Measurements from ENCODE around the gene VIM.

Gene VIM

GRCh38 chr10:17215782-17216122 lies 12.3 kb upstream of the VIM start:
- TF ChIP-seq GATA2 (IDR thresholded peaks at IDR 0.05; ENCODE audit: low read depth, low read length) (no peak), GATA3 (IDR thresholded peaks at IDR 0.05; ENCODE audit: low read depth, low read length) (no peak)

- no peak for TF ChIP-seq GATA3 (IDR thresholded peaks at IDR 0.05; ENCODE audit: low read depth, low read length)
- TF ChIP-seq GATA2 (IDR thresholded peaks at IDR 0.05; ENCODE audit: low read depth, low read length), result no peak
Observed at GRCh38 chr10:17216217-17216900, 11.7 kb upstream of the VIM start.

- TF ChIP-seq GATA2 (IDR thresholded peaks at IDR 0.05; ENCODE audit: low read depth, low read length) (no peak), GATA3 (IDR thresholded peaks at IDR 0.05; ENCODE audit: low read depth, low read length) (no peak)
Observed at GRCh38 chr10:17216901-17217395, 11.1 kb upstream of the VIM start.

GRCh38 chr10:17217631-17218232 lies 10.3 kb upstream of the VIM start:
- TF ChIP-seq GATA2 (IDR thresholded peaks at IDR 0.05; ENCODE audit: low read depth, low read length), result no peak
- no peak for TF ChIP-seq GATA3 (IDR thresholded peaks at IDR 0.05; ENCODE audit: low read depth, low read length)

GRCh38 chr10:17219024-17219423 lies 9.0 kb upstream of the VIM start:
- TF ChIP-seq GATA3 (IDR thresholded peaks at IDR 0.05; ENCODE audit: low read depth, low read length) (no peak), GATA2 (IDR thresholded peaks at IDR 0.05; ENCODE audit: low read depth, low read length) (no peak)

- TF ChIP-seq GATA3 (IDR thresholded peaks at IDR 0.05; ENCODE audit: low read depth, low read length) (no peak), GATA2 (IDR thresholded peaks at IDR 0.05; ENCODE audit: low read depth, low read length) (no peak)
Observed at GRCh38 chr10:17220652-17221100, 7.4 kb upstream of the VIM start.

- TF ChIP-seq GATA3 (IDR thresholded peaks at IDR 0.05; ENCODE audit: low read depth, low read length) (no peak), GATA2 (IDR thresholded peaks at IDR 0.05; ENCODE audit: low read depth, low read length) (no peak)
Observed at GRCh38 chr10:17222329-17222728, 5.7 kb upstream of the VIM start.

- TF ChIP-seq GATA2 (IDR thresholded peaks at IDR 0.05; ENCODE audit: low read depth, low read length) (no peak), GATA3 (IDR thresholded peaks at IDR 0.05; ENCODE audit: low read depth, low read length) (no peak)
Observed at GRCh38 chr10:17225808-17226207, 2.2 kb upstream of the VIM start.

GRCh38 chr10:17226891-17227303 lies 1.1 kb upstream of the VIM start:
- no peak for TF ChIP-seq GATA2 (IDR thresholded peaks at IDR 0.05; ENCODE audit: low read depth, low read length)
- no peak for TF ChIP-seq GATA3 (IDR thresholded peaks at IDR 0.05; ENCODE audit: low read depth, low read length)

- TF ChIP-seq GATA2 (IDR thresholded peaks at IDR 0.05; ENCODE audit: low read depth, low read length), result no peak
- no peak for TF ChIP-seq GATA3 (IDR thresholded peaks at IDR 0.05; ENCODE audit: low read depth, low read length)
Observed at GRCh38 chr10:17227367-17228090, 512 bp upstream of the VIM start.

- no peak for TF ChIP-seq GATA3 (IDR thresholded peaks at IDR 0.05; ENCODE audit: low read depth, low read length)
- no peak for TF ChIP-seq GATA2 (IDR thresholded peaks at IDR 0.05; ENCODE audit: low read depth, low read length)
Observed at GRCh38 chr10:17229016-17229716, 1.1 kb downstream of the VIM start.

- TF ChIP-seq GATA2 (IDR thresholded peaks at IDR 0.05; ENCODE audit: low read depth, low read length), result no peak
- no peak for TF ChIP-seq GATA3 (IDR thresholded peaks at IDR 0.05; ENCODE audit: low read depth, low read length)
Observed at GRCh38 chr10:17229717-17229966, 1.6 kb downstream of the VIM start.

GRCh38 chr10:17229967-17230682 lies 2.1 kb downstream of the VIM start:
- TF ChIP-seq GATA2 (IDR thresholded peaks at IDR 0.05; ENCODE audit: low read depth, low read length) (no peak), GATA3 (IDR thresholded peaks at IDR 0.05; ENCODE audit: low read depth, low read length) (no peak)

- TF ChIP-seq GATA2 (IDR thresholded peaks at IDR 0.05; ENCODE audit: low read depth, low read length) (no peak), GATA3 (IDR thresholded peaks at IDR 0.05; ENCODE audit: low read depth, low read length) (no peak)
Observed at GRCh38 chr10:17231788-17232187, 3.7 kb downstream of the VIM start.
